ENCODE results near the gene RPS27. TPM values are rescaled to one million over a fixed set of nuclear protein-coding genes. Genes with fewer than 3 reads are reported as not detected.
"Not testable (repeated sequence)": the region's sequence is repeated elsewhere in the genome, so short reads cannot be mapped to it uniquely, and the experiment has no call there.

RPS27 gene
- total RNA-seq, 1 donor from 2014 or later: 3,062 TPM

DNA sequence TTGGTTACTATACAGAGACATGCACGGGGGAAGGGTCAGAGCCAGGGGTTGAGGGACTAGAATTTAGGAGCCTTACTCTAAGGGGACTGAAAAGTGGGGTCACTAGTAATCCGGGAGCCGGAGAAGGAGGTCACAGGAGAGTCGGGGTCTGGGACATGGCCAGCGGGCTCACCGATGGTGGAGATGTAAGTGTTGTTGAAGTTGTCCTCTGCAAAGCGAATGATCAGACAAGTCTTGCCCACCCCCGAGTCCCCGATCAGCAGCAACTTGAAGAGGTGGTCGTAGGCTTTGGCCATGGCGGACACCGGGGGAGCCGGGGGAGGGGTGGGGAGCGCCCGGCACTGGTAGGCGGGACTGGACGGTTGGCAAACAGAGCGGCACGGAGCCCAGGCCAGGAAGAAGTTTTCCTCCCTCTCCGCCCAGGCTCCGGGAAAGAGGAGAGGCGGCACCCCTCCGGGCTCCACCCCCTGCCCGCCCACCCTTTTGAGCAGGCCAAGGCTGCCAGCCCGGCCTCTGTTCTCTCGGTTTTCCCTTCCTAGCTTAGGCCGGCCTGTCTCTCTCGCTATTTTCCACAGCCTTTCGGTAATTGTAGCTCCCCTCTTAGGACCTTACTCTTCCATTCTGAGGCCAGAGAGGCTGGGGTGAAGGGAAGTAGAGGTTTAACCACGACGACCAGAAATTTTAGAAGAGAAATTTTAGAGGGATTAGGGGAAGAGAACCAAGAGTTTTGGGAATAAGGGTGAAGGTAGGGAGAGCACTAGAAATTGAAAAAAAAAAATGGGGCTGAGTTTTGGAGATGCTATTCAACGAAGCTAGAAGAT lies 4.4 kb upstream of the RPS27 start, which contains the start of gene RAB13:
RAB13 (minus strand) TSS at position 399 of the 821 bp plus-strand sequence; CDS start at position 296, 103 bp downstream.
- DNase-seq (ENCODE audit: low read depth in 2 of 2): peak; percentile 77 to 84

DNA sequence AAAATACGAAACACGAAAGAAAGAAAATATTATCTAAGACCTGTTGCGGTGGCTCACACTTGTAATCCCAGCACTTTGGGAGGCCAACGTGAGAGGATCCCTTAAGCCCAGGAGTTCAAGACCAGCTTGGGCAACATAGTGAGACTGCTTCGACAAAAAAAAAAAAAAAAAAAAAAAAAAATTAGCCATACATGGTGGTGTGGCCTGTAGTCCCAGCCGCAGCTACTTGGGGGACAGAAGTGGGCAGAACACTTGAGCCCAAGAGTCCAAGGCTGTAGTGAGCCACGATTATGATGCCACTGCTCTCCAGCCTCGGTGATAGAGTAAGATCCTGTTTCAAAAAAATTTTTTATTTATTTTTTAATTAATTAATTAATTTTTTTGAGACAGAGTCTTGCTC lies 2.9 kb upstream of the RPS27 start:
- no peak for DNase-seq (ENCODE audit: low read depth in 2 of 2)

DNA sequence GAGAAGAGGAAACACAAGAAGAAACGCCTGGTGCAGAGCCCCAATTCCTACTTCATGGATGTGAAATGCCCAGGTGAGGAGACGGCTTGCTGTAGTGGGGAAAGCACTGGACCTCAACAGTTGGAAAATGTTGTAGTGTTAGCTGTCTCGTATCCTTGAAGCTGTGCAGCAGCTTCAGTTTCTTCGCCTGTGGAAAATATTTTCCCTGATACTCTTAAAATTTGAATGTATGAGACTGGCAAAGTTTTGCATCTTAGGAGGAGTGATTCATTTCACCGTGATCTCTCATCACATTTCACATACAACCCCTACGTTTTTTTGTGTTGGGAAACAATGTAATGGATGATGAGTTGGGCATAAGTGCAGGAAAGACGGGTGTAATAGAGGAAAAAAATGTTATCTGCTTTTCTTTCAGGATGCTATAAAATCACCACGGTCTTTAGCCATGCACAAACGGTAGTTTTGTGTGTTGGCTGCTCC lies 629 bp downstream of the RPS27 start:
- DNase-seq (ENCODE audit: low read depth in 2 of 2): peak; percentile 16 to 20

DNA sequence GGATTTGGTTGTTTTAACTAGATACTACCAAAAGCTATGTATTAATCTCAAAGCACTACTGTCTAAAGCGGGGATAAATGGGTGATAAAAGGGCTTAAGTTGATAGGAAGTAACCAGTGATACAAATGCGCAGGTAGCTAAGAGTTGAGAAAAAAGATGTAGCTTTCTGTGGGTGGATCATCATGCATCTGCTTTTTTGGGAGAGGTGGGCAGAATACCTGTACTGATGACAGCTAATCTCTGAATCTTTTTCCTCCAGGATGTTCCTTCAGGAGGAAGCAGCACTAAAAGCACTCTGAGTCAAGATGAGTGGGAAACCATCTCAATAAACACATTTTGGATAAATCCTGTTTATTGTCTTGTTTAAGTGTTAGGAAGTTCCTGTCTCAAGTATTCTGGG lies 1.2 kb downstream of the RPS27 start:
- DNase-seq (ENCODE audit: low read depth in 2 of 2): no peak

DNA sequence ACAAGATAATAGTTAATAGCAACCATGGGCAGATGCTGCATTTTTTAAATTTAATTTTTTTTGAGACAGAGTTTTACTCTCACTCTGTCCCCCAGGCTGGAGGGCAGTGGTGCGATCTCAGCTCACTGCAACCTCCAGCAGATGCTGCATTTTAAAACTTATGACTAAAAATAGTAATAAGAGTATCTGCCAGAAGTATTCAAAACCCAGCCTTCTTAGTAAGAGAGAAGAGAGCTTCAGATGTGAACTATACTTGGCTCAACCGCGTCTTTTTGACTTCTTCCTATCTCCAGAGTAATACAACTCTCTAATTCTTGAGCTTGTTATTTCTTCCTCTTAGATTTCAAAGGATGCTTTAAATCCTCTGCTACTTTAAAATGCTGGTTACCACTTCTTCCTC lies 4.6 kb downstream of the RPS27 start:
- DNase-seq (ENCODE audit: low read depth in 2 of 2): no peak

DNA sequence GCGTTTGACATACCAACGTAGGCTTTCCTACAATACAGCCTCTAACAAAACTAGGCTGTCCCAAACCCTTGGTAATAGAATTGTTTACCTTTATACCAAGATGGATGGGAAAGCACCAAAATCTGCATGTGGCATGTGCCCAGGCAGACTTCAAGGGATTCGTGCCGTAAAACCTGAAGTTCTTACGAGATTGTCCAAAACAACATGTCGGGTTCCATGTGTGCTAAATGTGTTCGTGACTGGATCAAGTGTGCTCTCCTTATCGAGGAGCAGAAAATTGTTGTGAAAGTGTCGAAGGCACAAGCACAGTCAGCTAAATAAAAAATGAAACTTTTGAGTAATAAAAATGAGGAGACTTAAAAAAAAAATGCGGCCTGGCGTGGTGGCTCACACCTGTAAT lies 5.1 kb downstream of the RPS27 start:
- no peak for DNase-seq (ENCODE audit: low read depth in 2 of 2)

DNA sequence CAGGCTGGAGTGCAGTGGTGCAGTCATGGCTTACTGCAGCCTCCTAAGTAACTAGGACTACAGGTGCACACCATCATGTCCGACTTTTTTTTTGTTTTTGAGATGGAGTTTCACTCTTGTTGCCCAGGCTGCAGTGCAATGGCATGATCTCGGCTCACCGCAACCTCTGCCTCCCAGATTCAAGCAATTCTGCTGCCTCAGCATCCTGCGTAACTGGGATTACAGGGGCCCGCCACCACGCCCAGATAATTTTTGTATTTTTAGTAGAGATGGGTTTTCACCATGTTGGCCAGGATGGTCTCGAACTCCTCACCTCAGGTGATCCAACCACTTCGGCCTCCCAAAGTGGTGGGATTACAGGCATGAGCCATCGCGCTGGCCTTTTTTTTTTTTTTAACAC lies 6.3 kb downstream of the RPS27 start:
- DNase-seq (ENCODE audit: low read depth in 2 of 2): not testable (repeated sequence)

DNA sequence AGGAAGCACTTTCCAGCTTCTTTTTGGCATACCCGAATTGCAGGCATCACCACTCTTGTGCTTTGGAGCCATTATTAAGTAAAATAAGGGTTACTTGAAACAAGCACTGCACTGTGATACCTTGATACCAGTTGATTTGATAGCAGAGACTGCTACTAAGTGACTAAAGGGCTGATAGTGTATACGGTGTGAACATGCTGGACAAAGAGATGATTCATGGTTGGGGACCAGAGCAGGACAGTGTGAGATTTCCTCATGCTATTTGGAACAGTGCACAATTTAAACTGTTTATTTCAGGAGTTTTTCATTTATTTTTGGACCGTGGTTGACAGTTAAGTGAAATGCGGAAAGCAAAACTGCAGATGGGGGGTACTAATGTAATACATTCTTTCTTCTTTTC lies 9.9 kb downstream of the RPS27 start:
- no peak for DNase-seq (ENCODE audit: low read depth in 2 of 2)

DNA sequence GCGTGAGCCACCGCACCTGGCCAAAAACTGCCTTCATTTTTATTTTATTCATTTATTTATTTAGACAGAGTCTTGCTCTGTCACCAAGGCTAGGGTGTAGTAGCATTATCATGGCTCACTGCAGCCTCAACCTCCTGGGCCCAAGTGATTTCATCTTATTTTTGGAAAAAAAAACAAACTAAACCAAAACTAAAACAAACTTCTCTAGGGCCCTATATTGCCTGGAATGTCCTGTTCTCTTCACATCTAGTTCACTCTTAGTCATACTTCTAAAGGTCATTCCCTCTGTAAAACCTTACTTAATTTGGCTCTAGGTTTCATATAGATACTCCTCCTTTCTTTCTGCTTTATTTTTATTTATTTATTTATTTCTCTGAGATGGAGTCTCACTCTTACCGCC lies 15.6 kb downstream of the RPS27 start:
- DNase-seq (ENCODE audit: low read depth in 2 of 2): no peak

DNA sequence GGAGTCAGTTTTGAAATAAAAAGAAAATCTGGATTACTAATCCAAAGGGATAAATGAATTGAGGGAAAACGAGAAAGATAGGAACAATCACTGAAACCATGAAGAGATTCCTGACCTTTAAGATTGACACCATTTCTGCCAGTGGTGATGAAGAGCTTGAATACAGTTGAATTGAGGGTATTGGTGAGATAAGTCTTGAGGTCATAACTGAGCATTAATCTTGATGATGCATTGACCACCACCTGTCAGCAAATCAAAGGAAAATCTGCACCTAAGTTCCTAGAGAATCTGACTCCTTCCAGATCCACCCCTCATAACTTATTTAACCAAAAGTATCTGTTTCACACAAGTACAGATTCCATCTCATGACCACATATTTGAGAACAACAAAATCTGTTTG lies 21.6 kb downstream of the RPS27 start:
- DNase-seq (ENCODE audit: low read depth in 2 of 2): no peak

DNA sequence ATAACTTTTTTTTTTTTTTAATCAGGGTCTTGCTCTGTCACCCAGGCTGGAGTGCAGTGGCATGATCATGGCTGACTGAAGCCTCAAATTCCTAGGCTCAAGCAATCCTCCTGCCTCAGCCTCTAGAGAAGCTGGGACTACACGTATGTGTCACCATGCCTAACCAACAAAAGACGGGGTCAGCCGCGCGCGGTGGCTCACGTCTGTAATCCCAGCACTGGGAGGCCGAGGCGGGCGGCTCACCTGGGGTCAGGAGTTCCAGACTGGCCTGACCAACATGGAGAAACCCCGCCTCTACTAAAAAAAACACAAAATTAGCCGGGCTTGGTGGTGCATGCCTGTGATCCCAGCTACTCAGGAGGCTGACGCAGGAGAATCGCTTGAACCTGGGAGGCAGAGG lies 22.0 kb downstream of the RPS27 start:
- DNase-seq (ENCODE audit: low read depth in 2 of 2): not testable (repeated sequence)

DNA sequence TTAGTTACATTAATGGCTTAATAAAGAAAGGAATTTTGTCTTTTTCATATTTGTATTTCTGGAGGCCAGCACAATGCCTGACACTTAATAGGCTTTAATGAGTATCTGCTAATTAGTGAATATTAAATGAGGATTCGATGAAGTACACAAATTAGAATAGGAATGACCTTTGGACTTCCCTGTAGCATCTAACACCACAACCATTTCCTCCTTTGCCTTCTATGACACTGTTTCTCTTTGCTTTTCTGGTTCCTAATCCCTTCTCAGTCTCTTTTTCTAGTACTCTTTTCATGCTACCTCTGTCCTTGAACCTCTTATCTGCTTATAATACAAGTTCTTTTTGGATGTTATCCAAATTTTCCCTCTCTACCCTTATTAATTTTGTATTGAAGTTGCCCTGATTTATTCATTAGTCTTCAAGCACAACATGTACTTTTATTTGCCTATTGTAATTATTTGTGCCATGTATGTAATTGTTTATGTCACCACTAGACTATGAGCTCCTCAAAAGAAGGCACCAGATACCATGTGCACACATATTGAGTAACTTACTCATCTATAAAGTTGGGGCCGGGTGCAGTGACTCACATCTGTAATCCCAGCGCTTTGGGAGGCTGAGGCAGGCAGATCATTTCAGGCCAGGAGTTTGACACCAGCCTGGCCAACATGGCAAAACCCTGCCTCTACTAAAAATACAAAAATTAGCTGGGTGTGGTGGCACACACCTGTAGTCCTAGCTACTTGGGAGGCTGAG lies 23.8 kb downstream of the RPS27 start:
- DNase-seq (ENCODE audit: low read depth in 2 of 2): no peak

DNA sequence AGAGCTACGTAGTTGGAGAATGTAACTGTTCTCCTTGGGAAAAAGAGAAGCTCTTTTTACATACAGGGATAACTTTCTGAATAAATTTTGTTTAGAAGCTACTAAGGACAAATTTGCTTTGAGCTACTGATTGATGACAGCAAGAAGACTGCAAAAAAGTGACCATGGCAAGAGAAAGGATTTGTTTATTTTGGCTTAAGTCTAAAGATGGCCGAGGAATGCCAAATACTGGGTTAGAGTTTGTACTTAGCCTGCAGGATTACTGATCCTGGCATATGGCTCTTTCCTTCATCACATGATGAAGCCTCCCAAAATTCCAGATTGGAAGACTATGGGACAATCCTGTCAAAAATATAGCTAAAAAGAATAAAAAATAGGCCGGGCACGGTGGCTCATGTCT lies 28.7 kb downstream of the RPS27 start:
- no peak for DNase-seq (ENCODE audit: low read depth in 2 of 2)

DNA sequence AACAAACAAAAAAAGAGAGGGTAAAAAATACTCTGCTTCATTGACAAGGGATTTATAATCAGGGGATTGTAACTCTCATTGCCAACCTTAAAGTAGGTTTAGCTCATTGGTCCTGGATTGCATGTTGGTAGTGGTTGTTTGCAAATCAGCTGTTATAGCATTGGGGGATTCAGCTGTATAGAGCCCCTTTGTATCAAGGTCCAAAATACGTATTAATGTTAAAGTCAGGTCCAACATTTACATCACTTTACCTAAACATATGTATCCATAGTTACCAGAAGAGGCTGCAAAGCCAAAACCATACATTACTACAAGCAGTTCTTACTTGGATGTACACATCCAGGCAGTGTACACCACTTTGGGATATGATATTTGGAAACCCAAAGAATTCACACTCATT lies 29.4 kb downstream of the RPS27 start:
- no peak for DNase-seq (ENCODE audit: low read depth in 2 of 2)

DNA sequence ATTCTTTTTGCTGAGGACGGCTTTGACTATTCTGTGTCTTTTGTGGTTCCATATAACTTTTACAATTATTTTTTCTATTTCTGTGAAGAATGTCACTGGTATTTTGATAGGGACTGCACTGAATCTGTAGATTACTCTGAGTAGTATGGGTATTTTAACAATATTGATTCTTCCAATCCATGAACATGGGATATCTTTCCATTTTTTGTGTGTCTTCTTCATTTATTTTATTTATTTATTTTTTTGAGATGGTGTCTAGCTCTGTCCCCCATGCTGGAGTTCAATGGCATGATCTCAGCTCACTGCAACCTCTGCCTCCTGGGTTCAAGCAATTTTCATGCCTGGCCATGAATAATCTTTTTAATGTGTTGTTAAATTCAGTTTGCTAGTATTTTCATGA lies 43.1 kb downstream of the RPS27 start:
- not testable (repeated sequence) for DNase-seq (ENCODE audit: low read depth in 2 of 2)

Other genes starting within 250 kb of the RPS27 start
- gene SLC27A3, start 215.4 kb upstream of the RPS27 start, total RNA-seq: 16.3 and 35.3 TPM in 2 replicates
- 3.5 and 4.2 TPM in 2 replicates for gene GATAD2B, start 67.8 kb upstream of the RPS27 start, total RNA-seq
- gene DENND4B, start 44.0 kb upstream of the RPS27 start, total RNA-seq: 5.7 and 12.3 TPM in 2 replicates
- 2.0 and 4.6 TPM in 2 replicates for gene CRTC2, start 32.1 kb upstream of the RPS27 start, total RNA-seq
- gene SLC39A1, start 27.2 kb upstream of the RPS27 start, total RNA-seq: 80.0 and 117 TPM in 2 replicates
- 5.0 and 5.7 TPM in 2 replicates for gene CREB3L4, start 22.9 kb upstream of the RPS27 start, total RNA-seq
- 85.2 and 118 TPM in 2 replicates for gene JTB, start 13.1 kb upstream of the RPS27 start, total RNA-seq
- 36.8 and 45.2 TPM in 2 replicates for gene RAB13, start 4.4 kb upstream of the RPS27 start, total RNA-seq
- gene NUP210L, start 164.3 kb downstream of the RPS27 start, total RNA-seq: under 0.01 and 0.20 TPM in 2 replicates
- 297 and 300 TPM in 2 replicates for gene TPM3, start 201.3 kb downstream of the RPS27 start, total RNA-seq
- not detected in 2 replicates for gene CFAP141, start 215.6 kb downstream of the RPS27 start, total RNA-seq
- 30.1 and 34.3 TPM in 2 replicates for gene UBAP2L, start 230.2 kb downstream of the RPS27 start, total RNA-seq

All from lung microvascular endothelial cell (primary cell).